Mesenteric fat pad (tissue), 1 donor: ENCODE results near the gene CHCHD3. TPM values are rescaled to one million over a fixed set of nuclear protein-coding genes. Genes with fewer than 3 reads are reported as not detected.

ENCODE experiments used
- DNase-seq: peaks from one replicate; pipeline ENCODE4 v3.0.0-alpha.2; 2020; ENCODE audit warnings: low spot score
- total RNA-seq: library from RNA; stranded (reverse); fragmentation: NEBNext Ultra II Directional; extraction: Animal tissue kit (Norgen Biotek cat#: 25700); gene quantifications from one replicate; pipeline ENCODE4 v1.2.1, GENCODE V29; 2021
- donor health status: DM: yes; HTN: yes; CAD: no.

Gene CHCHD3
- total RNA-seq, 1 donor from 2014 or later: 55.5 TPM

- DNase-seq: no peak
Observed at GRCh38 chr7:132828502-132828901, 253.4 kb downstream of the CHCHD3 start.

DNA sequence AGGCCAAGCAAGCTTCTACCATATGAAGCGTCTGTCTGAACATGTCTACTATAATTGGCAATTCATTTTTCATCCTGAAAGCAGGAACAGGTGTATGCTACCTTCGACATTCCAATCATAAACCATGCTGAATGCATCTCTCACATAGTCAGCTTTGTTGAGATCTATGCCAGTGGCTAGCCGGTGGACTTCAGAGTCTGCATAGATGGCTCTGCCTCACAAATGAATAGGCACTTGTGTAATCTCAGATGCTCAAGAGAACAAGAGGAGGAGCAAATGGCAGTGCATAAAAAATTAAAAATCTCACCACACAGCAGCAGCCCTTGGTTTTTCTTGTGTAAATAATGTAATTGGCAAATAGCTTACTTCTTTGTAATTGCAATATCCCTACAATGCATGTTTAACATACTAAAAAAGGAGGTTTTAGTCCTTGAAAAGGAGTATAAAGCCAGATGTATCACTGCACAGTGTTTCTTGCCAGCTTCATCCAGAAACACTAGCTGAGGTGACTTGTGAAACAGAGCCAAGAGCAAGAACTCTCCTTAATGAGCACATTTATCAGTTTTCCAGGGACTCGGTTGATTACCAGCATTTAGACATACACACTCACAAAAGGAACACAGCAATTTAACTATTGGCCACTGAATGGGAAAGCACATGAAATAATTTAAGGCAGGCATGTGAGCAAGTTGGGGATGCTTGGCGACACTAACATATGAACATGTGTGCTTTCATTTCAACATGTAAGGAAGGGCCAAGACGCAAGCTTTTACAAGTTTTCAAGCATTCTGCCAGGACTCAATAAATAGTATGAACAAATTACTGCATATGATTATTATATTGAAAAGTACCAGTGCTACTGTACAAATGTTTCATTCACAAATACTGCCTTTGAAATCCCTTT, 255.7 kb downstream of the CHCHD3 start:
- no peak for DNase-seq

GRCh38 chr7:132825222-132825621, 256.7 kb downstream of the CHCHD3 start:
- no peak for DNase-seq

GRCh38 chr7:132819648-132820047, 262.2 kb downstream of the CHCHD3 start:
- DNase-seq: no peak

GRCh38 chr7:132817949-132818348, 263.9 kb downstream of the CHCHD3 start:
- DNase-seq: no peak

DNA sequence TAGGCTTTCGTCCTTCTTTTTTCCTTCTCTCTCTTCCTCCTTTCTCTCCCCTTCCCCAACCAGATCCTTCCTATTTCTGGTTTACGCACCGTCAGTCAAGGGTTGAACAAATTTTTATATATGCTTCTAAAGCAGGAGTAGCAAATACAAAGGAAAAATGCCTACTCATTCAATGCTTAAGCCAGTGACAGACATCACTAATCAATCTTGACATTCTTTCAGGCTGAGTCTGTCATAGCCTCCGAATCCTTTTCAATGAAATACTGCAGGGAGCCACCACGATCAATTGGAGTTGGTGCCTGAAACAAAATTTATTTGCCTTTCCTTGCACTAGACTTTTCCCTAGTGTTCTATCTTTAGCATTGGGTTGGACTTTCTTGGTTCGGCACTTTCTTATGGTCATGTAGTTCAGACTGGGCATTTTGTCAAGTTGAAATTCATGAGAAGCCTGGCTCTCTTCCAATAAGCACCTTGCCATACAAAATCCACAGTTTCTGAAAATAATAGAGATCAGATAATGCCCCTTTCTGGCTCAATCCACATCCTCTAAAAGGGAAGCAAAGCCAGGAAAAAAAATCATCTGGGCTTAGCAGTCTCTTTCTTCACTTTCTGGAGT, 266.1 kb downstream of the CHCHD3 start:
- DNase-seq: no peak

DNA sequence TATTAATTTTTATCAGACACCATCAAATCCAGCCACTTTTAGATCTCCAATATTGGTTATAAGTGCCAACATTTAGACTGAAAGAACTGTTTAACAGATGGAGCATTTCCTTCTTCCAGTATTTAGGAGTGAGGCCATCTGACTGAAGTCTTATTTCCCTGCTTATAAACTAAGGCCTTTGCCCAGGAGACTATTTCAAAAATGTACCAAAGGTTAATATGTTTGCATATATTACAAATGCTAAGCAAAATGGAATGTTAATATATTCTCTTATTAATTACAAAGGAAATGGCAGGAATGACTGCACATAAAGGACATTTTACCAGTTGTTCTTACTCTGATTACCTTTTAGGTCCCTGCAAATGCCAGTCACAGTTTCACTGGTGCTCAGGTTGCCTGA, 266.8 kb downstream of the CHCHD3 start:
- DNase-seq: no peak

DNA sequence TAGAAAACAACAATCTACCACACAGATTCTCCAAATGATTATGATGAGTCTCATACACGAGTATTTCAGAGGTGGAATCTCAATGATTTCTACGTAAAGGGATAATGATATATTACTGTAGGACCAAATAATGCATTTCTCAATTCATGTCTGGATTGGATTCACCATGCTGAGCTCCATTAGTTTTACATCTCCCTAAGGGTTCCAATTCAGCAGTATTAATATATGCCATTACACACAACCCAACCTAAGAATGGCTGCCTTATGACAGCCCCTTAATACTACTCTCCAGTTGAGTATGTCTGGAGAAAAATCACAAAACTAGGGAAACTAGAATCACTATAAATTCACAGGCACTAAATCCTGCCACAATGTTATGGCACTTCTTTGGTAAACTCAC, 271.3 kb downstream of the CHCHD3 start:
- no peak for DNase-seq

DNA sequence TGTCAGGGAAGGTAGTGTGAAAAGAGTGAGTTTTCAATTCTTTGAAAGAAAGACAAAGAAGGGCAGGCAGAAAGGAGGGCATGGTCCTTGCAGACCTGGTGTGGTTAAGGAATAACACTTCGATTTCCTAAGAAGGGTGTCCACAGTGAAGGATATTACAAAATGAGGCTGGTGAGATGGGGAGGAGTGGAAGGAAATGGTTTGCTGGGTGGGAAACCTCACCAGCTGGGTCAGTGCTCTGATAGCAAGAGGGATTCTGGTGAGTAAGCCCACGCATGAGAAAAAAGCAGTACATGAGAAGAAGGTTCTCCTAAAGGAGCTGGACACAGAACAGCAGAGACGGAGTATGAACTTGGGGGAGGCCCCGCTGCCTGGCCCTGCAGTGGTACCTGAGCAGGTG, 275.1 kb downstream of the CHCHD3 start:
- no peak for DNase-seq

GRCh38 chr7:132805766-132806165, 276.1 kb downstream of the CHCHD3 start:
- DNase-seq: no peak

GRCh38 chr7:132804849-132805485, 276.9 kb downstream of the CHCHD3 start:
- DNase-seq: no peak

DNA sequence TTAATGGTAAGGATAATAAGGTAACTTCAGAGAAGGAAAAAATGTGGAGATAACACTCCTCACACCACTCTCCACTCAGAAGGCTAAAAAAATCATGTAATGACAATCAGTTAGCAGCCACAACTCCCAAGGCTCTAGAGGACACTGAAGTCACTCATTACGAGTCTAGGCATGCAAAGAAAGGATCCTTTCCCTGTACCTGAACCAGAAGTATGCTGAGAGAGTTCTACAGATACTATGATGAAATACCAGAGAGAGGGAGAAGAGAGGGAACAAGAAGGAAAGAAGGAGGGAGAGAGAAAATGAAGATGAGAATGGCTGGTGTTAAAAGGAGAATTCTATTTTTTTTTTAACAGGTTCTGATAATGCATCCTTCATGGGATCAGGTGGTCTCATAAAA, 281.4 kb downstream of the CHCHD3 start:
- no peak for DNase-seq

- DNase-seq: no peak
Observed at GRCh38 chr7:132799081-132799413, 282.8 kb downstream of the CHCHD3 start.

GRCh38 chr7:132797152-132797551, 284.7 kb downstream of the CHCHD3 start:
- DNase-seq: no peak

- no peak for DNase-seq
Observed at GRCh38 chr7:132793474-132793873, 288.4 kb downstream of the CHCHD3 start.

DNA sequence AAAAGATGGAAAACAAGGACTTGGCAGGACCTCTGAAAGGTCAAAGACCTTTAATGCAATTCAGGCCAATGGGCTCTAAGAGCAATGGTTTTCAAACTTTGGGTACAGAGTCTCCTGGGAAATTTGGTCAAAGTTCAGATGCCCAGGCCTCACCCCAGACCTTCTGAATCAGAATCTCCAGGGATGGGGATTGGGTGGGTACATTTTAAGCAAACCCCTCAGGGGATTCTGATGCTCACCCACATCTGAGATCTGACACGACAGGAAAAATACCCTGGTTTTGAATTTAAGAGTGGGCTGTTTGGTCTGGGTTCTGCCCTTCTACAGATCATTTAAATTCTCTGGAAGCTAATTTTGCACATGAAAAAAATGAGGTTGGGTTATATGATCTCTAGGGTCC, 290.9 kb downstream of the CHCHD3 start:
- DNase-seq: no peak

DNA sequence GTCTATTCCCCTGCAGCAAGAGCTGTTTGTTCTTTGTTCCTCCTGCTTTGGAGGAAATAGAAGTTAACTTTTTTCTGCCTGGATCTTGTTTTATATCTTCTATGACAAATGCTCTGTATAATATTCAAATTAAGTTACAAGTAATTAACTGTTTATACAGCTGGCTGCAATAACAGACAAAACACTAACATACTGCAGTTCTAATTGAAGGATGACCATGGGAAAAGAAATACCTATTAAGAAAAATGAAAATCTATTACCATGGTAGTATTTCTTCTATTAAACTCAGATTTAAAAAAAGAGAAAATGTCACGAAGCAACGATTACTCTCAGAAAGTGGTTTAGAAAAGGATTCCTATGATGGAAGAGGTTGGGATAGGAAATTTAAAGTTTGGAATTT, 291.8 kb downstream of the CHCHD3 start:
- DNase-seq: no peak

DNA sequence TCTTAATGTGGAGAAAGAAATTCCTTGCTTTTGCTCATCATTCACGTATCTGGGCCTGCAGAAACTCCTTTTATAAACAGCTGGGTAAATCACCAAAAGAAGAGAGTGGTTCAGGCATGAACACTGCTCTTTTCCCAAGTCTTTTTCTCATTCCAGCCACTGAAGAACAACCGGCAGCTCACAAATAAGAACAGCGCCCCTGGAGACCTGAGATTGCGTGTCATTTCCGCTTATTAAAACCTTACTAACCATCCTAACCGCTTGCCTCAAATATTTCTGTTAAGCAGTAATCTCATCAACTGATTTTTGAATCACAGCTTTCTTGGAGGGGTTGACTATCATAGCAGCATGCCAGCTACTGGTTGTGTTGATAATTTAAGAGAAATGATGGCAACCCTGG, 292.6 kb downstream of the CHCHD3 start:
- DNase-seq: no peak

DNA sequence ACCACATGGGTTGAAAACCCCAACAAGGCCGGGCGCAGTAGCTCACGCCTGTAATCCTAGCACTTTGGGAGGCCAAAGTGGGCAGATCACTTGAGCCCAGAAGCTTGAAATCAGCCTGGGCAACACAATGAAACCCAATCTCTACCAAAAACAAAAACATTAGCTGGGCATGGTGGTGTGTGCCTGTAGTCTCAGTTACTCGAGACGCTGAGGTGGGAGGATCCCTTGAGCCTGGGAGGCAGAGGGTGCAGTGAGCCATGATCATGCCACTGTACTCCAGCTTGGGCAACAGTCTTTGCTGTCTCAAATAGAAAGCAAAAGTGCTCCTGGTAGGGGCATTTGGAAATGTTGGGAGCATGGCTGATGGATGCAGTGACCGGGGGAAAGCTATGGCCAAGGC, 296.0 kb downstream of the CHCHD3 start:
- DNase-seq: no peak

DNA sequence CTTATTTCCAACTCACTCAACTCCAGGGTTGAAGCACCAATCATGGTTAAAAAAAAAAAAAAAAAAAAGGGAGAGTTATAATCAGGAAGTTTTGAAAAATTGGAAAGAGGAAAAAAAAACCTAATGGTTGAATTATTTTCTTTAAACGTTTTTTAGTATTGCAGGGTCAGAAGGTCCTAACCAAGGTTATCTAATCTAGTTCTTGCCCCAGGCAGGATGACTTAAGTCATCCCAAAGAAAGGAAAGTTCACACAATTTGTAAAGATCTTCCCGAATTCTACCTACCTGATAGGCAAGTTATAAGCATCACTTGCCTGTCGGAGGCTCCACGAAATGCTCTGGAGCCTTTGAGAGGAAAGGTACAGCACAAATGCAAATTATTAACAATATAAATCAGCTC, 297.5 kb downstream of the CHCHD3 start:
- DNase-seq: no peak

DNA sequence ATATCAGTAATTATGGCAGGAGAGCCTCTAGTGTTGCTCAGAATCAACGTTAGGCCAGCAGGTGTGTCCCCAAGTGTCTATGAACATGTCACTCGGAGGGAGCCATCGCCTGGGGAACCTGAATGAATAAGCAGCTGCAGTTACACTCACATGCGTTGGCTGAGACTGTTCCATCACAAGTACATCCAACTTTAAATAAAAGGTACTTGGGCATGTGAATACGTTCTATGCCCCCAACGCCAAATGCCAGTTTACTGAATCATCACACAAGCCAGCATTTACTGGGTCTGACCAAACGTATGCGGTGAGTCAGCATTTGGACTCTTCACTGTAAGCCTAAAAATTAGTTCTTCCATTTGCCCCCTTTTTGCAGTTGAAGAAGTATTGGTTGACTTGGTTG, 298.1 kb downstream of the CHCHD3 start:
- DNase-seq: no peak
